ENCODE results near the gene EDDM3A.

- TF ChIP-seq POLR2A (IDR thresholded peaks at IDR 0.05) (no peak), CTCF (IDR thresholded peaks at IDR 0.05) (no peak), POLR2AphosphoS5 (IDR thresholded peaks at IDR 0.05) (peak; percentile 48)
Observed at GRCh38 chr14:20719777-20720176, 25.9 kb upstream of the EDDM3A start.
